GM18498 (cell line): Measurements from ENCODE around the gene NAALADL1.
A peak's percentile ranks its signal among the peaks of the same experiment; 100 is the strongest.

Source experiments
- ATAC-seq: cut with Tn5 transposase; IDR thresholded peaks from one replicate; pipeline ENCODE4 v1.9.1; 2021; ENCODE audit warnings: mild to moderate bottlenecking, moderate library complexity; ENCODE audit not compliant: unreplicated experiment

The NAALADL1 gene

DNA sequence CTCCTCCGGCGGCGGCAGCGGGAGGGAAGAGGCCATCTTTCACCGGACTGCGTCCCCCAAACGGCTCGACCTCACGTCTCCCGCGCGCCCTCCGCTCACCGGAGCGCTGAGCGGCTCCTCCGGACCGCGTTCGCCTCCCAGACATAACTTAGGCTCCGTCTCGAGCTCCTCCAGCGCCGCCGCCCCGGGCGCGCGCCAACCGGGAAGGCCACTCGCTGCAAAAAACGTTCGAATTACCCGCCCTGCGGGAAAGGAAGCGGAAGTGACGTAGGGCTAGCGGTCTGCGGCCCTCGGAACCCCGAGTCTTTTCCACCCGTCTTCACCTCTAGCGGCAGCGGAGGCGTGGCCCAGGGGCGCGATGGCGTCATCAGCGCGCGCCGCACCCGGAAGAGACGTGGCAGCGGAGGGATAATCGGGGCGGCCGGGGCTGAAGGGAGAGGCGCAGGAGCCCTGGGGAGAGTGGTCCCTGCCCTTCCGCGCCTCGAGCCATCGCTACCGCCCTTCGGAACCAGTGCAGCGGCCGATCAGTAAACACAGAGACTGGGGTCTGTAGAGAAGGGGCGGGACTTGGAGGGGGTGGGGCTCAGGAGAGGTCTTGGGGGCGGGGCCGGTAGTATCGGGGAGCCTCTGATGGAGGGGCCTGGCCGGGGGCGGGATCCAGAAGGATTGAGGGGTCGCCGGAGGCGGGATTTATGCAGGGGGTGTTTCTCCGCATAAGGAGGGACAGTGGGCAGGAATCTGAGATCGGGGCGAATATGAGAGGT, 25.7 kb upstream of the NAALADL1 start, which contains the start of the genes CDCA5 and ZFPL1:
CDCA5 (minus strand) TSS at position 207 of the 764 bp plus-strand sequence; CDS start at position 145, 62 bp downstream.
ZFPL1 (plus strand) TSS at position 389 of the 764 bp plus-strand sequence. CDS start 477 bp downstream, outside the sequence.
- ATAC-seq = peak; percentile 85

DNA sequence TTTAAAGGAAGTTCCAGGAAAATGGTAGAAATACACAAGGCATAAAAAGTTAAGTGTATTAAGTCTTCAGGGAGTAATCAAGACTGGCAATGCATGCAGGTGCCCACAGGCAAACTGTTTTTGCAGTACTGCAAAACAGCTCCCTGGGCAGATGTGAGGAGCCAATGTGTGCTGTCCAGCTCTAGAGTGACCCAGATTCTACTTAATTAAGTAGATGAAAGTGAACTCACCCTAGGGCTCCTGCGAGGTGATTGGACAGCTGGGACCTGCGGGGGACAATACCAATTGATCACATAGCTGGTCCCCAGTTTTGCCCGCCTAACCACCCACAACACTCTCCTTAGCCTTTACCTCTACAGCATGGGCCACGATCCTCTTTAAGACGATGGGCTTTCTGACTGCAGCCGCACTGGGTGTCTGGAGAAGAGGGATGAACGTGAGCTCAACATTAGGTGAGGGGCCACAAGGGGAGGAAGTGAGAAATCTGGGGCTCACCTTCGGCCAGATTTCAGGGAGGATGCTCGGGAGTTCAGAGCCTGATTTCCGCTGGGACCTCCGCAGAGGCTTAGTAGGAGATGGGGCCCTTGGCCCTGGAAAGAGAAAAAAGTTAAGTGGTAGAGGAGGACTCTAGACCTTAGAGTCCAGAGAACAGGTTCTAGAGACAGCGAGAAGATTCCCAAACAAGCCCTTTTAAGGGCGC, 24.9 kb upstream of the NAALADL1 start:
- peak; percentile 27 for ATAC-seq

DNA sequence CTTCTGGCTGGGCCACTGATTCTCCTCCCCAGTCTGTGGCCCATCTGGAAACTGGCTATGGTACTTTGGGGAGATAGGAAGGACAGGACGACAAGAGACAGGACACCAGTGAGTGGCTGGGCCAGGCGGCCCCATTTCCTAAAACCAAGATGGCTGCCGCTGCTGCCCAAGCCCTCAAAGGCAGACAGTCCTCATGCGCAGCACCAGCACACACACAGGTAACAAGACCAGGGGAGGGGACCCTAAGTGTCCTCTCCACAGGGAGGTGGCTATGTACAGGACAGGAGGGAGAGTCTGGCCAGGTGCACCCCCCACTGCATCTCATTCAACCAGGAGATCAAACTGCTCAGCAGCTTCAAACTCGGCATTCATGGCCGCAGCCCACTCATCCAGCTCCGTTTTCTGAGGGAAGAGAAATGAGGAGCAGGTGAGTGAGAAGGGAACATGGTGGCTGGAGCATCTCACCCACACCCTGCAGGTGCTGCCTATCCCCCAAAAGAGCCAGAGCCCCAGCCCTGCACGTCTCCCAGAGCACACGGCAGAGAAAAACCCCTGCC, 20.5 kb upstream of the NAALADL1 start:
- ATAC-seq = no peak

DNA sequence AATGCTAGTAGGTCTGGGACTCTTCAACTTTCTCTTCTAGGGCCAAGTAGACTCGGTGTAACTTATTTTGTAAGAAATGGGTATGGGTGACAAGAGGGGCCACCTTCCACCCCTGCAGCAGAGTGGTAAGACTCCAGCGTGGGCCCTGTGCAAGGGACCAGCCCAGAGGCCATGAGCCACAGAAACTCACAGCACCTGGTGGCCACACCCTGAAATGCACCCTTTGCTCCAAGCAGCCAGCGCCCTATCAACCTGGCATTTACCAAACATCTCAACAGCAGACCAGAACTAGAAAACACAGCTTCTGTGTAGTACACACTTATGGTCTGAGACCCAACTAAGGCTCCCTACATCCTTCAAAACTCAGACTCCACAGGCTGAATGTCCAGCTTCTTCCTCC, 19.8 kb upstream of the NAALADL1 start:
- peak; percentile 46 for ATAC-seq

DNA sequence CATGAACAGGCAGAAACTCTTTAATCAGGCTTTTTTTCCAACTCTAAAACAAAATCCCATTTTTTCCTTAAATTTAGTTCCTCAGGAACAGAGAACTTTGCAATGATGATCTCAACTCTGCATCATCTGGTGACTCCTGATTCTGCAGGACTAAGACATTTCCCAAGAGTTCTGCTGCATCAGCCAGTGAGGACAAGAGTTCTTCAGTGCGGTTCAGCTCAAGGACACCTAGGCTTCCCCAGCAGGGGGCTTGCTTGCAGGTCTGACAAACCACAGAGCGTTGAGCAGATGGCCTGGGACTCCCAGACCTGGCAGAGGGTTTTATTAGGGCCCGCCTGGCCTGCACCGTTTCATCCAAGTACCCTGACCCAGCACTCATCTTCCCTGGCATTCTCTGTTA, 19.1 kb upstream of the NAALADL1 start:
- ATAC-seq = no peak

DNA sequence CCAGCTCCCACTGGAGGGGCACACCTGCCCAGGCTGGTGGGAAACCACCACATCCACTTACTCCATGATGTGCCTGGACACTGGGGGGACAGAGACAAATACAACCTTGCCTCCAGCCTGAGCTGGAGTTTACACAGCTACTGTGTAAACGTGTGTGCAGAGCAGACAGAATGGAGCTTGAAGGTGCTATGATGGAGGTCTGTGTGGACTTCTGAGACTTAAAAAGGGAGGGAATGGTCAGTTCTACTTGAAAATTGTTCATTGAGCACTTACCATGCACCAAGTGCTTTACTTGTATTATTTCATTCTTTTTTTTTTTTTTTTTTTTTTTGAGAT, 14.2 kb upstream of the NAALADL1 start:
- ATAC-seq = no peak

DNA sequence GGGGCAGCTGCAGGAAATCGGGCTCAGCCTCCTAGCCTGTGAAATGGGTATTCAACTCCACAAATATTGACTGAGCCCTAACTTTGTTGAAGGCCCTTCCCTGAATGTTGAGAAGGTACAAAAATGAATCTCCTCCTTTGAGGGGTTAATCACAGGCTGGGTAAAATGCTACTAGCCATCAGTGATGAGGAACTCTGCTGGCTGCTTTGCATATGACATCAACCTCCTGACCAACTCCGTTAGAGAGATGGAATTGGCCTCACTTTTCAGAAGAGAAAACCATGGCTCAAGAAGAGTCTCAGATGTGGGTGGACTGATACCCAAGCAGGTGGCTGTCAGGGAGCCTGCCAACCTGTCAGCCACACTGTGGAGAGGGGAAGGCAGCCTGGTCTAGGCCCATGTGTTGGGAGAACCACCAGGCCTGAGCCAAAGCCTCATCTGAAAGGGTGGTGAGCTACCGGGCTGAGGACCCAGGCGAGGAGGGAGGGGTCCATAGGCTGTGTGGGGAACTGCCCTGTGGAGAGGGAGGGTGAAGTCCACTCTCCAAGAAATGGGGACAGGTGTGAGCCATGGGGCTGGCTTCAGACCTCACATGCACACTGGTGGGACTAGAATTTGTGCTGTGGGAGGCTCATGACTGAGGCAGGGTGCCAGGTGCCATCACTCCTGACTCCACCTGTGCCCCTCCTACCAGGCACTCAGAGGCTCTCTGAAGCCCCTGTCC, 13.7 kb upstream of the NAALADL1 start:
- ATAC-seq = no peak

DNA sequence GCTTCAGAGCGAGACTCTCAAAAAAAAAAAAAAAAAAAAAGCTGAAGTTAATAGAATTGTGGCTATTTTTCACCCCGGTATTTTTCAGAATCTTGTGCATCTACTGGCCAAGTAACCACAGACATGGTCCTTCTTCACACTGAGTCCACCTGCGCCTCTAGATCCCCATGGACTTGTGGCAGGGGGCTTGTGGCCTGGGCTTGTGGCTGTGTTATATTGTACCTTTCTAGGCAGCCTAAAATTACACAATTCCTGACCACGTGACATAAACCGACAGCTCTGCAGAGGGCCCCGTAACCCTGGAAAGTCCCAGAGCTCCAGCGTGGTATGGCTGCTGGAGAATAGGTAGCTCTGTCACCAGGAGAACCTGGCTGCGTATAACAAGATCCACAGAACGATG, 10.9 kb upstream of the NAALADL1 start:
- ATAC-seq = no peak

DNA sequence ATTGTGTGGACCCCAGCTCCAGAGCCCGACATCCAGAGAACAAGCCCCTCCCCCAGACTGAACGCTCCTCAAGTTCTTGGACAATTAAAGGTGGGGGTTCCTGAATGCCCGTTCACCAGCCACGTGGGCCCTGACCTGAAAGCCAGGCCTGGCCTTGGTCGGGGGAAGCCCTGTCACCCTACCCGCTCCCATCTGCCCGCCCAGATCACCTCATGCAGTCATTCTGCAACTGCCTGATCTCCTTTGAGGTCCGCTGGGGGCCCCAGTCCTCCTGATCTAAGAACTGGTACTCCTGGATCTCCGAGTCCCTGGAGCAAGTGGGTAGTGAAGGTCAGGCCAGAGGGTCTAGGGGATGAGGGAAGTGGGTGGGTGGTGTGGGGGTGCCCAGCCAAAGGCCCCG, 9.1 kb upstream of the NAALADL1 start:
- no peak for ATAC-seq

DNA sequence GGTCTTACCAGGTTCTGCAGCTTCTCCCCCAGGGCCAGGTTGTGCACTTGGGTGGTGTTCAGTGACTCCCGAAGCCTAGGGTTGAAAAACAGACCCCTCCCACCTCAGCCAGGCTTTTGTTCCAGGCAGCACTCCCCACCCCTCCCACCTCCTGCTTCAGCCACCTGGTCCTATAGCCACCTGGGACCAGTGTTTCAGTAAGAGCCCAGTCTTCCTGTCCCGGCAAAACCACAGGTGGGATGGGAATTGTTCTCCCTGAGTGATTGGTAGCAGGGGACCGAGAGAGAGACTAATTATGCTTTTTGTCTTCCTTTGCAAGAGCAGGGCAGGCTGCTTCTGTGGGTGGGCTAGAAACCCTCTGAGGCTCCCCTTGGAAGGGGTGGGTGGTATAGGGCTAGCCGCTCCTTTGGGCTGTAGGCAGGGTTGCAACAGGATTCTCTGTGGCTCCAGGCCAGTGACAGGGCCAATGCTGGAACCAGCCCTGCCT, 8.5 kb upstream of the NAALADL1 start:
- no peak for ATAC-seq

DNA sequence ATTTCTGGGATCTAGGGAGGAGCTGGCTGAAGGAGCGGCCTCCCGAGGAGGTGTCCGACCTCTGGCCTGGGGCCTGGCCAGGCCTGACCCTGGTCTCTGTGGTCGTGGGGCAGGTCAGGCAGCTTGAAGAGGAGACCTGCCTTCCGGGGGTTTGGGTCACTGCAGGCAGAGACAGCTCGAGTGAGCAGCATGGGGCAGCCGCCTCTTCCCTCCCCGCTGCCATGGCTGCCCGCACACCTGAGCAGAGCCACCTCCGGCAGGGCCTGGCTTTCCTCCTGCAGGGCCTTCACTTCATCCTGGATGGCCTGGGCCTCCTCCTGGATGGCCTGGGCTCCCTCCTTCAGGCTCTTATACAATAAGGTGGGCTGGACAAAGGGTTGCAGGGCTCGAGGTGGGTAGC, 8.0 kb upstream of the NAALADL1 start:
- ATAC-seq = no peak

DNA sequence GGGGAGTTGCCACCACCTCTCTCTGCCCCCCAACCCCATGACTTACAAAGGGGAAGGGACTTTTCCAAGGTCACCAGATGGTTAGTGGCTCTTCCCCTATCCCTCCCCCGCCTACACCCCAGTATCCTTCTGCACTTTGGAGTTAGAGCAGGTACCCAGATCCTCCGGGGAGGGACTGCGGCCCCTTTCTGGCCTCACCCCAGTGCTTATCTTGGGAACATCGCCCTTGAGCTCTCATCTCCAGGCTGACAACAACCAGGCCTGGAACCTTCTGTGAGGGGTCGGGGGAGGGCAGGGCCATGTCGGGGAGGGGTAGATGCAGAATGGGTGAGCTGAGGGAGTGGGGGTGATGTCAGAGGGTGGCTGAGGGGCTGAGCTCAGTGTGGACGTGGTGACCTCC, 7.5 kb upstream of the NAALADL1 start:
- no peak for ATAC-seq

DNA sequence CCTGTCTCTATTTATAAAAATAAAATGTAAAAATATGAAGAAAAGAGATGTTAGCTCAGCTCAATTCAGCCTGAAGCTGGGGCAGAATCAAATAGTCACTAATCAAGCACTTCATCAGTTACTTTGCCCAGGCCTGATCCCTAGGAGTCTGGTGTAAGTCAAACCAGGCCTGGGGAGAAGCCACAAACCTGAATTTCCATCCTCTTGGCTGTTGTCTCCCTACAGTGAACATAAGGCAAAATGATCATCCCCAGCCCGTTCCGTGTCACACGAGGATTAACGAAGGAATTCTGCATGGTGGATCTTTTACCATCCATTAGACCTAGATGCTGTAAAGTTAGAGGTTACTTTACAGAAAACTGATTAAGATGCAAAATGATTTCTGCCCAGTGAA, 6.5 kb upstream of the NAALADL1 start:
- ATAC-seq = no peak

DNA sequence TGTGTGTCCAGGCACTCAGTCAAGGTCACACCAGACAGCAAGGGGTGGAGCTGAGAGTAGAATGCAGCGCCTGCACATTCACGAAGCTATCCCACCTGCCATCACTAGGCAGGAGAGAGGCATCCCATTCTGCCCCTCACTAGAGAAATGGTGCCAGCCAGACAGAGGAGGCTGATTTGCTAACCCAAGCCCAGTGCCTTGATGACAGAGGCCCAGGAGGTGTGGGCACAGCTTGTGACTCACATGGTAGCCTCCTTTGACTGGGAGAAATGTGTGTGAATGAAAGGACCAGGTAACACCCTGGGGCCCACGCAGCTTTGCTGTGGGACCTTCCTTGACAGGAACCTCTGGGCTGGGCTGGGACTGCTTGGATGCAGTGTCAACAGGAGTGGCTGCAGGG, 5.2 kb upstream of the NAALADL1 start:
- no peak for ATAC-seq

DNA sequence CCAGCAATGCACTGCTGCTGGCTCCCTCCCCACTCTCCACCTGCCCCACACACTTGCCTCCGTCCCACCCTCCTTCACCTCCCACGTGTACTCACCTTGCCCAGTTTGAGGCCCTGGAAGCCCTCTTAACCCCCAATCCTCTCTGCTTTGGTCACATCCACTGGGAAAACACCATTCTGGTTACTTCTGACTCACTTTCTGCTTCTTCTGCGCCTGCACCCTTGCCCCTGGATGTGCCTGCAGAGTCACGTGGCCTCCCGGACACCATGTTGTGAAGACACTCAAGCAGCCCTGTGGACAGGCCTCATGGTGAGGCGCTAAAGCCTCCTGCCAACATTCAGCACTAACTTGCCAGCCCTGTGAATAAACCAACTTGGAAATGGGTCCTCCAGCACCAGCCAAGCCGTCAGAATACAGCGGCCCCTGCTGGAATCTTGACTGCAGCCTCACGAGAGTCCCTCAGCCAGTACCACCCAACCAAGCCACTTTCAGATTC, 2.6 kb upstream of the NAALADL1 start:
- ATAC-seq = no peak

DNA sequence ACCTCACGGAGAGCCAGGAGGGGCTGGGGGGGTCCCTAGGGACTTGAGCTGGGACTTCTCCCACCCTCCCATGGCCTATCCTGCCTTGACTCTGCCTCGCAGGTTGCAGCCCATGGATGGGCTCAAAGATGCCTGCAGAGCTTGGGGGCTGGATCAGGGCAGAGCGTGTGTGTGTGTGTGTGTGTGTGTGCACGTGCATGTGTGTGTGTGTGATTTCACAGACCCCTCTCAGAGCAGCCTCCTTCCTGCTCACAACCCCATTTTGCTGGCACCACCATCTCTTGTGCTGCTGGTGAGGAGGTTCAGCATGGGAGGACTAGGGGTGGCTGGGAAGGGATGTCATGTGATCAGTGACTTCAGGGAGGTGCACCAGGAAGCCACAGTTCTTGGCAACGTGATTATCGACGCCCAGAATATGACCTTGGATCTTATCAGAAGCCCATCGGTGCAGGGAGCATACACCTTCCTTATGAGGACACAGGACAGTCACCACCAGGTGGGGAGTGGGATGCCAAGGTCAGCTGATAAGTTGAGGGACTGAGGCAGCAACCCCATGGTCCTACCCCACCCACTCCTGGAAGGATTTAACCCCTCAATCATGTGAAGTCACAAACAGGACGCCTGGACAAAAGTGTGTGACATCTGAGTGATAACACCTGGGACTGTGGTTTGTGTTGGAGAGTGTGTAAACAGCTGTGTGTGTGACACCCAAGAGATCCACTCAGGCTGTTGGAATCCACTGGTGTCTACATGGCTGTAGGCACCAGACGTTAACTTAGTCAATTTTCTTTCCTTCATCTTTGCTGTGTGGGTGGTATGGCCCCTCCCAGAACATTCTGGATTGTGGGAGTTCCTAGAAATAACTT, 1.8 kb upstream of the NAALADL1 start:
- no peak for ATAC-seq

DNA sequence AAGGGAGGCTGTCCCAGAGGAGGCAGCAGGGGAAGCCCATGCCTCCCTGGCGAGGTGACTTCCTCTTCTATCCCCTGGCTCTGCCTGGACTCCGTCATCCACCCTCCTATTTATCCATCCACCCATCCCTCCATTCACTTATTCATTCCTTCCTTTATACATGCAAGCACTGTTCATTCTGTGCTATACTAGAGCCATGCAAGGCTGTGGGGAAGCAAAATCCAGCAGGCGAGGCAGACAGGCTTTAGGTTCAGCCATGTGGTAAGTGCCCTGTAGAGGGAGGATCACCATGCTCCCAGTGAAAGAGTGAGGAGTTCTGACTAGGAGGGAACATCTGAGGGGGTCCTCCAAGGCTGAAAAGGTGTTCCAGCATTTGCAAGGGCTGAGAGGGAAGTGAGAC, 1.2 kb upstream of the NAALADL1 start:
- ATAC-seq = no peak

DNA sequence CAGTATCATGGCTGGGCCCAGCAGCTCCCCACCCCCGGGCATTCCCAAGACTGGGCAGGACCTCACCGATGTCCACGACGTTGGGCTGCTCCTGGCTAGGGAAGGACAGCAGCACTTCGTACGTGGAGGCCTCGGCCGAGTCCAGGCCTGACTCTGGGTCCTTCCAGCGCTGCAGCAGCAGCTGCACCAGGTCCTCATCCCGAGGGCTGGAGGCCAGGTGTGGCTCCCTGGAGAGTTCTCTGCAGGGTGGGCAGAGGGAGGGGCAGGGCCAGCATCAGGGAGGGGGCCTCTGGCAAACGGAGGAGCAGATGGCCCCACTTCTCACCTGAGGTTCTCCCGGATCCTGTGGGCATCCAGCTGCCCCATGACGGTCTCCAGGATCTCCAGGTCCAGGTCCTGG, 341 bp downstream of the NAALADL1 start:
- no peak for ATAC-seq

DNA sequence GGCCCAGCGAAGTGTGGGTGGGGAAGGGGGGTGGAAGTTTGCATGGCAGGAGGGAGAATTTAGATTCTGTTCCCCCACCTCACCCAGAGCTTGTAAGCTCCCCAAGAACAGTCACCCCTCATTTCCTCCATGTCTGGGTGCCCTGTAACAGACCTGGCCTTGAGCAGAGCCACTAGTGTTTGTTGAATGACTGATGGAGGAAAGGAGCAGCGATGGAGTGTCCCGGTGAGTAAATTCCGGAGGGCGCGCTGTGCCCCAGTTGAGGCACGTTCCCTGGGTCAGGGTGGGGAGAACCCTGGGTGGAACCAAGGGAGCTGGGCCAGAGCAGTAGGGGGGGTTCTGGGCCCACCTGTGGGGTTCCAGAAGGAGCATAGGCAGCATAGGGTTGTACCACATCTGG, 827 bp downstream of the NAALADL1 start:
- no peak for ATAC-seq

DNA sequence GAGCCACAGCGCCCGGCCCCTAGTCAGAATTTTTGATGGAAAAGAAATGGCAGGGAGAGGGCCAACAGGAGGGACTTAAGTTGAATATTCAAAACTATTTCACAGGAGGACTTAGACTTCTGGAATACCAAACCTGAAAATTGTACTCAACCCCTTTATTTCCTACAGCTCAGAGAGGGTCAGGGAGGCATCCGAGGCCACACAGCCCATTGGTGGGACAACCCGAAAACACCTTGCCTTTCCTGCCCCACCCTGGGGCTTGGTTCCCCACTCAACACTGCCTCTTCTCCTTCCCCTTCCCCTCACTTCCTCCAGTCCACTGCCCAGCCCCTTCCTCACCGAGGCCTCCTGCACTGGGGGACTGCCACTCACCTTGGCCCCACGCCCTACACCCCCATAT, 1.4 kb downstream of the NAALADL1 start:
- no peak for ATAC-seq
